K562 (cell line): Measurements from ENCODE around the gene SARS1. TPM values are rescaled to one million over a fixed set of nuclear protein-coding genes. Genes with fewer than 3 reads are reported as not detected.

ENCODE experiments used
- FOSL1 ChIP-seq: fragments of 200-800 bp; sonication (Bioruptor generic); conservative IDR thresholded peaks from 2 replicates; pipeline ENCODE4 v1.6.1; 2016; ENCODE audit warnings: missing genetic modification characterization, missing compliant biosample characterization
- GTF2F1 ChIP-seq: IDR thresholded peaks from 2 replicates; pipeline ENCODE4 v1.6.1; 2011; ENCODE audit warnings: low read depth, low read length, improper control_type of control experiment
- JUN ChIP-seq, 2 experiments: sonication (generic) in 1 of 2; formaldehyde crosslinking in 1 of 2; IDR thresholded peaks; 2 replicates each; pipeline versions ENCODE4 v1.6.1 to v1.8.0; 2012 to 2022; ENCODE audit warnings: borderline replicate concordance in 2 of 2, mild to moderate bottlenecking in 2 of 2, improper control_type of control experiment in 1 of 2, low read depth in 1 of 2, low read length in 1 of 2, missing genetic modification reagents in 1 of 2
- JUNB ChIP-seq: fragments of 450-650 bp; formaldehyde crosslinking; conservative IDR thresholded peaks from 2 replicates; pipeline ENCODE4 v1.4.0; 2020; ENCODE audit warnings: mild to moderate bottlenecking
- SLC30A9 ChIP-seq: fragments of 250-450 bp; sonication (Bioruptor Pico); IDR thresholded peaks from 2 replicates; pipeline ENCODE4 v1.8.0; 2022; ENCODE audit warnings: mild to moderate bottlenecking, moderate library complexity
- ZBTB7A ChIP-seq: IDR thresholded peaks from 2 replicates; pipeline ENCODE4 v1.6.1; 2011; ENCODE audit warnings: low read depth, mild to moderate bottlenecking, low read length, moderate library complexity, borderline replicate concordance; ENCODE audit not compliant: control insufficient read depth
- ZNF274 ChIP-seq: IDR thresholded peaks from 2 replicates; pipeline ENCODE4 v1.6.1; 2011; ENCODE audit warnings: low read depth, mild to moderate bottlenecking, low read length, moderate library complexity, borderline replicate concordance
- ZNF551 ChIP-seq: fragments of 250-450 bp; sonication (Bioruptor Pico); IDR thresholded peaks from 2 replicates; pipeline ENCODE4 v1.5.0; 2021; ENCODE audit warnings: mild to moderate bottlenecking, moderate library complexity
- polyA plus RNA-seq, 8 experiments: library from polyadenylated mRNA; depleted of rRNA in 4 of 8; stranded (reverse) in 5 of 8; unstranded in 3 of 8; fragments of >200 nt; fragmentation: Nextera tagmentation in 2 of 8; fragmentation: Illumina TruSeq in 1 of 8; extraction: Ambion mirVana in 2 of 8; extraction: Trizol in 1 of 8; gene quantifications; 2 replicates each; pipeline versions ENCODE4 v1.2.1 to v1.2.3, GENCODE V29; 2011 to 2014; ENCODE audit warnings: inconsistent platforms in 1 of 8, missing spikeins in 1 of 8
- total RNA-seq, 7 experiments: library from RNA; depleted of rRNA in 6 of 7; stranded (reverse); fragments of >200 nt in 6 of 7; fragmentation: Illumina TruSeq in 2 of 7; extraction: Trizol in 2 of 7; gene quantifications; 2 replicates each; pipeline versions ENCODE4 v1.2.1 to v1.2.3, GENCODE V29; 2011 to 2021; ENCODE audit warnings: low replicate concordance in 1 of 7
- TF ChIP-seq, protein P1 (sequence below): fragments of 250-450 bp; sonication (Bioruptor Pico); IDR thresholded peaks from 2 replicates; pipeline ENCODE4 v1.8.0; 2021; ENCODE audit warnings: borderline replicate concordance, mild to moderate bottlenecking, moderate library complexity; ENCODE audit not compliant: poor library complexity, severe bottlenecking
- TF ChIP-seq, protein P2 (sequence below), 2 experiments: fragments of 450-650 bp in 1 of 2; IDR thresholded peaks; 2 replicates each; pipeline ENCODE4 v1.6.1; 2011 to 2017; ENCODE audit warnings: low read depth in 2 of 2, antibody characterized with exemption in 1 of 2, borderline replicate concordance in 1 of 2, low read length in 1 of 2, mild to moderate bottlenecking in 1 of 2, mixed read lengths in 1 of 2; ENCODE audit not compliant: control insufficient read depth in 1 of 2
- TF ChIP-seq, protein P3 (sequence below): fragments of 250-450 bp; sonication (Bioruptor Pico); IDR thresholded peaks from 2 replicates; pipeline ENCODE4 v1.6.1; 2021; ENCODE audit warnings: mild to moderate bottlenecking
- TF ChIP-seq, protein P4 (sequence below): fragments of 250-450 bp; sonication (Bioruptor Pico); IDR thresholded peaks from 2 replicates; pipeline ENCODE4 v1.4.0; 2020
- TF ChIP-seq, protein P5 (sequence below): IDR thresholded peaks from 3 replicates; pipeline ENCODE4 v1.6.1; 2011; ENCODE audit warnings: borderline replicate concordance, mild to moderate bottlenecking; ENCODE audit not compliant: insufficient read length, insufficient read depth

SARS1 gene
- total and polyA plus RNA-seq, 9 of the 15 experiments (the other 6 are each of a cell fraction or from before 2014, with no cell fraction given): 221 to 623 (median 254) TPM

GRCh38 chr1:109274533-109275476 lies 61.1 kb downstream of the SARS1 start (continued):
- TF ChIP-seq GTF2F1 (no peak), ZNF551 (CRISPR knock-in tag) (no peak), JUN (IDR thresholded peaks at IDR 0.05; ENCODE audit: borderline replicate concordance, low read depth, low read length) (no peak), JUN (CRISPR knock-in tag; IDR thresholded peaks at IDR 0.05; ENCODE audit: borderline replicate concordance) (no peak), ZBTB7A (peak; percentile 46; the same call in 1 of the 2 replicates), SLC30A9 (no peak), JUNB (CRISPR knock-in tag) (no peak), ZNF274 (no peak), FOSL1 (tag) (peak; percentile 42; the same call in 1 of the 2 replicates)
- TF ChIP-seq, protein P1, sequence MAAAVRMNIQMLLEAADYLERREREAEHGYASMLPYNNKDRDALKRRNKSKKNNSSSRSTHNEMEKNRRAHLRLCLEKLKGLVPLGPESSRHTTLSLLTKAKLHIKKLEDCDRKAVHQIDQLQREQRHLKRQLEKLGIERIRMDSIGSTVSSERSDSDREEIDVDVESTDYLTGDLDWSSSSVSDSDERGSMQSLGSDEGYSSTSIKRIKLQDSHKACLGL (CRISPR knock-in tag): no peak
- TF ChIP-seq, protein P2, sequence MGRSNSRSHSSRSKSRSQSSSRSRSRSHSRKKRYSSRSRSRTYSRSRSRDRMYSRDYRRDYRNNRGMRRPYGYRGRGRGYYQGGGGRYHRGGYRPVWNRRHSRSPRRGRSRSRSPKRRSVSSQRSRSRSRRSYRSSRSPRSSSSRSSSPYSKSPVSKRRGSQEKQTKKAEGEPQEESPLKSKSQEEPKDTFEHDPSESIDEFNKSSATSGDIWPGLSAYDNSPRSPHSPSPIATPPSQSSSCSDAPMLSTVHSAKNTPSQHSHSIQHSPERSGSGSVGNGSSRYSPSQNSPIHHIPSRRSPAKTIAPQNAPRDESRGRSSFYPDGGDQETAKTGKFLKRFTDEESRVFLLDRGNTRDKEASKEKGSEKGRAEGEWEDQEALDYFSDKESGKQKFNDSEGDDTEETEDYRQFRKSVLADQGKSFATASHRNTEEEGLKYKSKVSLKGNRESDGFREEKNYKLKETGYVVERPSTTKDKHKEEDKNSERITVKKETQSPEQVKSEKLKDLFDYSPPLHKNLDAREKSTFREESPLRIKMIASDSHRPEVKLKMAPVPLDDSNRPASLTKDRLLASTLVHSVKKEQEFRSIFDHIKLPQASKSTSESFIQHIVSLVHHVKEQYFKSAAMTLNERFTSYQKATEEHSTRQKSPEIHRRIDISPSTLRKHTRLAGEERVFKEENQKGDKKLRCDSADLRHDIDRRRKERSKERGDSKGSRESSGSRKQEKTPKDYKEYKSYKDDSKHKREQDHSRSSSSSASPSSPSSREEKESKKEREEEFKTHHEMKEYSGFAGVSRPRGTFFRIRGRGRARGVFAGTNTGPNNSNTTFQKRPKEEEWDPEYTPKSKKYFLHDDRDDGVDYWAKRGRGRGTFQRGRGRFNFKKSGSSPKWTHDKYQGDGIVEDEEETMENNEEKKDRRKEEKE (IDR thresholded peaks at IDR 0.05; ENCODE audit: borderline replicate concordance in 1 of 2, control insufficient read depth in 1 of 2, low read depth in 2 of 2, low read length in 1 of 2): no peak
- TF ChIP-seq, protein P3, sequence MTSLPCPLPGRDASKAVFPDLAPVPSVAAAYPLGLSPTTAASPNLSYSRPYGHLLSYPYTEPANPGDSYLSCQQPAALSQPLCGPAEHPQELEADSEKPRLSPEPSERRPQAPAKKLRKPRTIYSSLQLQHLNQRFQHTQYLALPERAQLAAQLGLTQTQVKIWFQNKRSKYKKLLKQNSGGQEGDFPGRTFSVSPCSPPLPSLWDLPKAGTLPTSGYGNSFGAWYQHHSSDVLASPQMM: no peak
- TF ChIP-seq, protein P4, sequence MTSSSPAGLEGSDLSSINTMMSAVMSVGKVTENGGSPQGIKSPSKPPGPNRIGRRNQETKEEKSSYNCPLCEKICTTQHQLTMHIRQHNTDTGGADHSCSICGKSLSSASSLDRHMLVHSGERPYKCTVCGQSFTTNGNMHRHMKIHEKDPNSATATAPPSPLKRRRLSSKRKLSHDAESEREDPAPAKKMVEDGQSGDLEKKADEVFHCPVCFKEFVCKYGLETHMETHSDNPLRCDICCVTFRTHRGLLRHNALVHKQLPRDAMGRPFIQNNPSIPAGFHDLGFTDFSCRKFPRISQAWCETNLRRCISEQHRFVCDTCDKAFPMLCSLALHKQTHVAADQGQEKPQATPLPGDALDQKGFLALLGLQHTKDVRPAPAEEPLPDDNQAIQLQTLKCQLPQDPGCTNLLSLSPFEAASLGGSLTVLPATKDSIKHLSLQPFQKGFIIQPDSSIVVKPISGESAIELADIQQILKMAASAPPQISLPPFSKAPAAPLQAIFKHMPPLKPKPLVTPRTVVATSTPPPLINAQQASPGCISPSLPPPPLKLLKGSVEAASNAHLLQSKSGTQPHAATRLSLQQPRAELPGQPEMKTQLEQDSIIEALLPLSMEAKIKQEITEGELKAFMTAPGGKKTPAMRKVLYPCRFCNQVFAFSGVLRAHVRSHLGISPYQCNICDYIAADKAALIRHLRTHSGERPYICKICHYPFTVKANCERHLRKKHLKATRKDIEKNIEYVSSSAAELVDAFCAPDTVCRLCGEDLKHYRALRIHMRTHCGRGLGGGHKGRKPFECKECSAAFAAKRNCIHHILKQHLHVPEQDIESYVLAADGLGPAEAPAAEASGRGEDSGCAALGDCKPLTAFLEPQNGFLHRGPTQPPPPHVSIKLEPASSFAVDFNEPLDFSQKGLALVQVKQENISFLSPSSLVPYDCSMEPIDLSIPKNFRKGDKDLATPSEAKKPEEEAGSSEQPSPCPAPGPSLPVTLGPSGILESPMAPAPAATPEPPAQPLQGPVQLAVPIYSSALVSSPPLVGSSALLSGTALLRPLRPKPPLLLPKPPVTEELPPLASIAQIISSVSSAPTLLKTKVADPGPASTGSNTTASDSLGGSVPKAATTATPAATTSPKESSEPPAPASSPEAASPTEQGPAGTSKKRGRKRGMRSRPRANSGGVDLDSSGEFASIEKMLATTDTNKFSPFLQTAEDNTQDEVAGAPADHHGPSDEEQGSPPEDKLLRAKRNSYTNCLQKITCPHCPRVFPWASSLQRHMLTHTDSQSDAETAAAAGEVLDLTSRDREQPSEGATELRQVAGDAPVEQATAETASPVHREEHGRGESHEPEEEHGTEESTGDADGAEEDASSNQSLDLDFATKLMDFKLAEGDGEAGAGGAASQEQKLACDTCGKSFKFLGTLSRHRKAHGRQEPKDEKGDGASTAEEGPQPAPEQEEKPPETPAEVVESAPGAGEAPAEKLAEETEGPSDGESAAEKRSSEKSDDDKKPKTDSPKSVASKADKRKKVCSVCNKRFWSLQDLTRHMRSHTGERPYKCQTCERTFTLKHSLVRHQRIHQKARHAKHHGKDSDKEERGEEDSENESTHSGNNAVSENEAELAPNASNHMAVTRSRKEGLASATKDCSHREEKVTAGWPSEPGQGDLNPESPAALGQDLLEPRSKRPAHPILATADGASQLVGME (CRISPR knock-in tag): no peak
- TF ChIP-seq, protein P5, sequence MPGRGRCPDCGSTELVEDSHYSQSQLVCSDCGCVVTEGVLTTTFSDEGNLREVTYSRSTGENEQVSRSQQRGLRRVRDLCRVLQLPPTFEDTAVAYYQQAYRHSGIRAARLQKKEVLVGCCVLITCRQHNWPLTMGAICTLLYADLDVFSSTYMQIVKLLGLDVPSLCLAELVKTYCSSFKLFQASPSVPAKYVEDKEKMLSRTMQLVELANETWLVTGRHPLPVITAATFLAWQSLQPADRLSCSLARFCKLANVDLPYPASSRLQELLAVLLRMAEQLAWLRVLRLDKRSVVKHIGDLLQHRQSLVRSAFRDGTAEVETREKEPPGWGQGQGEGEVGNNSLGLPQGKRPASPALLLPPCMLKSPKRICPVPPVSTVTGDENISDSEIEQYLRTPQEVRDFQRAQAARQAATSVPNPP: no peak
